AG10803 (cell line): Measurements from ENCODE around the gene B3GALT5.
A peak's percentile ranks its signal among the peaks of the same experiment; 100 is the strongest.
"Not testable (repeated sequence)": the region's sequence is repeated elsewhere in the genome, so short reads cannot be mapped to it uniquely, and the experiment has no call there.

Experiments used
- DNase-seq: peaks from one replicate; pipeline ENCODE4 v3.0.0; 2010; ENCODE audit warnings: low read depth
- H3K4me3 ChIP-seq: 2 replicates; pipeline ENCODE4 v1.5.1; 2011; ENCODE audit warnings: mild to moderate bottlenecking, low read length, control low read depth
- TF ChIP-seq, protein P1 (sequence below): conservative IDR thresholded peaks from 2 replicates; pipeline ENCODE4 v1.5.1; 2011; ENCODE audit warnings: mild to moderate bottlenecking, low read length, control low read depth, inconsistent platforms

The B3GALT5 gene

DNA sequence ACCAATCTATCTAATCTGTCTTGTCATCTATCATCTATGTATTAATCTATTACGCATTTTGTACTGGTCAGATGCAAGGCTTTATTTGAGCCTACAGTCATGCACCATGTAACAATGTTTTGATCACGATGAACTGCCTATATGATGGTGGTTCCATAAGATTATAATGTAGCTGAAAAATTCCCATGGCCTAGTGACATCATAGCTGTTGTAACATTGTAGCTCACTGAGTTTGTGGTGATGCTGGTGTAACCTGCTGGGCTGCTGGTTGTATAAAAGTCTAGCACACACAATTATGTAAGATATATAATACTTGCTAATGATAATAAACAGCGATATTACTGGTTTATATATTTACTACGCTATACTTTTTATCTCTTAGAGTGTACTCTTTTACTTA, 67.5 kb downstream of the B3GALT5 start:
- no peak for DNase-seq
- TF ChIP-seq, protein P1, sequence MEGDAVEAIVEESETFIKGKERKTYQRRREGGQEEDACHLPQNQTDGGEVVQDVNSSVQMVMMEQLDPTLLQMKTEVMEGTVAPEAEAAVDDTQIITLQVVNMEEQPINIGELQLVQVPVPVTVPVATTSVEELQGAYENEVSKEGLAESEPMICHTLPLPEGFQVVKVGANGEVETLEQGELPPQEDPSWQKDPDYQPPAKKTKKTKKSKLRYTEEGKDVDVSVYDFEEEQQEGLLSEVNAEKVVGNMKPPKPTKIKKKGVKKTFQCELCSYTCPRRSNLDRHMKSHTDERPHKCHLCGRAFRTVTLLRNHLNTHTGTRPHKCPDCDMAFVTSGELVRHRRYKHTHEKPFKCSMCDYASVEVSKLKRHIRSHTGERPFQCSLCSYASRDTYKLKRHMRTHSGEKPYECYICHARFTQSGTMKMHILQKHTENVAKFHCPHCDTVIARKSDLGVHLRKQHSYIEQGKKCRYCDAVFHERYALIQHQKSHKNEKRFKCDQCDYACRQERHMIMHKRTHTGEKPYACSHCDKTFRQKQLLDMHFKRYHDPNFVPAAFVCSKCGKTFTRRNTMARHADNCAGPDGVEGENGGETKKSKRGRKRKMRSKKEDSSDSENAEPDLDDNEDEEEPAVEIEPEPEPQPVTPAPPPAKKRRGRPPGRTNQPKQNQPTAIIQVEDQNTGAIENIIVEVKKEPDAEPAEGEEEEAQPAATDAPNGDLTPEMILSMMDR = no peak
- H3K4me3 ChIP-seq = no peak overlapping the region

GRCh38 chr21:39681257-39681656, 68.5 kb downstream of the B3GALT5 start:
- H3K4me3 ChIP-seq = no peak overlapping the region
- peak; percentile 62 for DNase-seq
- TF ChIP-seq, protein P1 = no peak

GRCh38 chr21:39681845-39682244, 69.1 kb downstream of the B3GALT5 start:
- H3K4me3 ChIP-seq = no peak overlapping the region
- DNase-seq = peak; percentile 86
- TF ChIP-seq, protein P1 = no peak

GRCh38 chr21:39685236-39685635, 72.5 kb downstream of the B3GALT5 start:
- TF ChIP-seq, protein P1 = no peak
- H3K4me3 ChIP-seq = no peak overlapping the region
- DNase-seq = no peak

GRCh38 chr21:39685991-39686390, 73.3 kb downstream of the B3GALT5 start:
- no peak overlapping the region for H3K4me3 ChIP-seq
- TF ChIP-seq, protein P1 = no peak
- no peak for DNase-seq

GRCh38 chr21:39686646-39687468, 74.1 kb downstream of the B3GALT5 start:
- TF ChIP-seq, protein P1 = no peak
- H3K4me3 ChIP-seq = no peak overlapping the region
- DNase-seq = no peak

DNA sequence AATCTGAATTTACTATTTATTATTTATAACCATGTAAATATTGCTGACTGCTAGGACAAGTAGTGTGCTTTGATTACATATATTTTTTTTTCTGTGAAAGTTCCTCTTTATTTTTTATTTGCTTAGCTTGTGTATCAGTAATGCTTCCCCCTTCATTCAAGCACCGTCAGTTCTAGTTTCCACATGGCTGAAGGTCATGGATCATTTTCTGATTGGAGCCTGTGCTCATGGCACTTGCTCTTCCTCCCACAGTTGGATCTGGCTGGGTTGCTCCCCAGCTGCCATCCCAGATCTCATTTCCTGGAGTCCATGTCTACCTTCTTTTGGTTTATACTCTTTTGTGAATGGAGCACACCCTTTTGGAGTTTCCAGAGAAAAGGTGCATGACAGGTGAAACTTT, 75.3 kb downstream of the B3GALT5 start:
- TF ChIP-seq, protein P1 = no peak
- DNase-seq = no peak

GRCh38 chr21:39689860-39690259, 77.1 kb downstream of the B3GALT5 start:
- not testable (repeated sequence) for DNase-seq, H3K4me3 ChIP-seq

More for the DNA sequence above, 75.3 kb downstream of the B3GALT5 start:
- H3K4me3 ChIP-seq = no peak overlapping the region
